A673 (cell line): ENCODE measurements around the gene TMEM156. TPM values are rescaled to one million over a fixed set of nuclear protein-coding genes. Genes with fewer than 3 reads are reported as not detected.

Experiments used
- BruUV-seq: library from RNA; stranded (reverse); fragments of 400-500 nt; replicated peaks from 2 replicates; lab custom pipeline; 2021; lab: Mats Ljungman, UMichigan
- CTCF ChIA-PET: fragments of 300-600 bp; sonication (Branson Sonifier 250); formaldehyde crosslinking; loops from one replicate; lab custom pipeline; 2022; ENCODE audit warnings: antibody characterized with exemption; lab: Charles Lee
- POLR2A ChIA-PET: fragments of 300-600 bp; sonication (Branson Sonifier 250); formaldehyde crosslinking; loops from one replicate; lab custom pipeline; 2022; ENCODE audit warnings: antibody characterized with exemption; ENCODE audit not compliant: low non-redundant PET; lab: Charles Lee
- DNase-seq: peaks from one replicate; pipeline ENCODE4 v3.0.0-alpha.2; 2015; ENCODE audit warnings: low spot score
- H3K27ac ChIP-seq: fragments of 200-600 bp; sonication (generic); 2 replicates; pipeline ENCODE4 v1.5.1; 2016; ENCODE audit warnings: mixed run types, low read depth, mild to moderate bottlenecking, mixed read lengths, antibody characterized with exemption, low read length; ENCODE audit not compliant: poor library complexity, severe bottlenecking
- H3K27me3 ChIP-seq: fragments of 200-600 bp; sonication (generic); replicated peaks from 2 replicates; pipeline ENCODE4 v1.6.1; 2017; ENCODE audit warnings: mixed run types, low read depth, mild to moderate bottlenecking, mixed read lengths, antibody characterized with exemption, low read length; ENCODE audit not compliant: insufficient read depth, poor library complexity
- H3K36me3 ChIP-seq: fragments of 200-600 bp; sonication (generic); 2 replicates; pipeline ENCODE4 v1.6.1; 2016; ENCODE audit warnings: mixed run types, mild to moderate bottlenecking, mixed read lengths, antibody characterized with exemption, low read length; ENCODE audit not compliant: insufficient read depth, poor library complexity, severe bottlenecking
- H3K4me1 ChIP-seq: fragments of 200-600 bp; sonication (generic); 2 replicates; pipeline ENCODE4 v1.6.1; 2017; ENCODE audit warnings: mixed run types, mild to moderate bottlenecking, mixed read lengths, antibody characterized with exemption, low read length; ENCODE audit not compliant: insufficient read depth, poor library complexity, severe bottlenecking
- H3K4me3 ChIP-seq: fragments of 200-600 bp; sonication (generic); 2 replicates; pipeline ENCODE4 v1.5.1; 2016; ENCODE audit warnings: low read depth, mixed run types, mild to moderate bottlenecking, mixed read lengths, low read length; ENCODE audit not compliant: poor library complexity, severe bottlenecking
- H3K9me3 ChIP-seq: fragments of 200-600 bp; sonication (generic); 2 replicates; pipeline ENCODE4 v1.6.1; 2016; ENCODE audit warnings: mixed run types, low read depth, mild to moderate bottlenecking, mixed read lengths, antibody characterized with exemption, low read length; ENCODE audit not compliant: poor library complexity, severe bottlenecking
- EZH2 ChIP-seq: fragments of 200-600 bp; sonication (generic); IDR thresholded peaks from 2 replicates; pipeline ENCODE4 v1.6.1; 2017; ENCODE audit warnings: borderline replicate concordance, low read depth, mild to moderate bottlenecking, mixed read lengths, antibody characterized with exemption, low read length; ENCODE audit not compliant: poor library complexity, severe bottlenecking
- intact Hi-C: fragments of 100-400 bp; cut with micrococcal nuclease; formaldehyde crosslinking; loops from one replicate; pipeline ENCODE4 v1.10.0; 2022; ENCODE audit not compliant: unreplicated experiment
- total RNA-seq: library from RNA; stranded (reverse); gene quantifications from 2 replicates; pipeline ENCODE4 v1.2.3, GENCODE V29; 2021
- TF ChIP-seq, protein P1 (sequence below): fragments of 300-800, 200-600 bp; sonication (generic); conservative IDR thresholded peaks from 2 replicates; pipeline ENCODE4 v1.5.1; 2017; ENCODE audit warnings: low read depth, mild to moderate bottlenecking, antibody characterized with exemption, low read length, moderate library complexity, mixed read lengths

The TMEM156 gene
- total RNA-seq, 1 experiment from 2014 or later: not detected

DNA sequence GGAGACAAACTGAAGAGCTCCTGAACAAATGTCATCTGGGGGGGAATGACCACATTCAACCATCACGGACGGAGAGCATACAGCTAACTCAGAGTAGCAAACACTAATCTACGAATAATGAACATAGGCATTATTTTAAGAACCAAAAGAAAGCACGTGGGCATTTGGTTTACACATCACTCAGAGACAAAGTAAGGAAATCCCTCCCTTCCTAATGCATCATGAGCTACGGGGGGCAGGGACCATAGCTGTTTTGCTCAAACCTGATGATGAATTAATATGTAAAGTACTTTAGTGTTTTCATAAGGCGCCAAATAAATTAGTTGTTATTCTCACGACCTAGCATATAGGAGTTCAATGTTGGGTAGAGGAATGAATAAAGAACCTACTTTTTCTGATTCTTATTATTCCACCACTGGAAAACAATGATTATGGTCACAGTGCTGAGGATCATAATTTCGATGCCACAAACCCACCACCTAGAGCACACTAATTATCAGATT, 11.7 kb upstream of the TMEM156 start:
- H3K4me1 ChIP-seq: peaks cover 13% of the 10 kb centered on the region
- no peaks in the 10 kb centered on the region for H3K27me3 ChIP-seq
- peak overlapping the region; percentile 70 for H3K4me3 ChIP-seq
- peak overlapping the region; percentile 66 for H3K27ac ChIP-seq
- intact Hi-C loops: no loop called here
- no TSS peak for BruUV-seq
- ChIA-PET CTCF (interaction anchor here (1.2 kb wide), 1 partner anchor 91 kb away, joined by 3 read pairs; no protein-coding TSS in a partner anchor), POLR2A (no interaction called here)
- TF ChIP-seq, protein P1, sequence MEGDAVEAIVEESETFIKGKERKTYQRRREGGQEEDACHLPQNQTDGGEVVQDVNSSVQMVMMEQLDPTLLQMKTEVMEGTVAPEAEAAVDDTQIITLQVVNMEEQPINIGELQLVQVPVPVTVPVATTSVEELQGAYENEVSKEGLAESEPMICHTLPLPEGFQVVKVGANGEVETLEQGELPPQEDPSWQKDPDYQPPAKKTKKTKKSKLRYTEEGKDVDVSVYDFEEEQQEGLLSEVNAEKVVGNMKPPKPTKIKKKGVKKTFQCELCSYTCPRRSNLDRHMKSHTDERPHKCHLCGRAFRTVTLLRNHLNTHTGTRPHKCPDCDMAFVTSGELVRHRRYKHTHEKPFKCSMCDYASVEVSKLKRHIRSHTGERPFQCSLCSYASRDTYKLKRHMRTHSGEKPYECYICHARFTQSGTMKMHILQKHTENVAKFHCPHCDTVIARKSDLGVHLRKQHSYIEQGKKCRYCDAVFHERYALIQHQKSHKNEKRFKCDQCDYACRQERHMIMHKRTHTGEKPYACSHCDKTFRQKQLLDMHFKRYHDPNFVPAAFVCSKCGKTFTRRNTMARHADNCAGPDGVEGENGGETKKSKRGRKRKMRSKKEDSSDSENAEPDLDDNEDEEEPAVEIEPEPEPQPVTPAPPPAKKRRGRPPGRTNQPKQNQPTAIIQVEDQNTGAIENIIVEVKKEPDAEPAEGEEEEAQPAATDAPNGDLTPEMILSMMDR: no peak
- no peak for TF ChIP-seq EZH2
- peak; percentile 20 for DNase-seq
- no peaks in the 10 kb centered on the region for H3K9me3 ChIP-seq
- H3K36me3 ChIP-seq: no peaks in the 10 kb centered on the region

DNA sequence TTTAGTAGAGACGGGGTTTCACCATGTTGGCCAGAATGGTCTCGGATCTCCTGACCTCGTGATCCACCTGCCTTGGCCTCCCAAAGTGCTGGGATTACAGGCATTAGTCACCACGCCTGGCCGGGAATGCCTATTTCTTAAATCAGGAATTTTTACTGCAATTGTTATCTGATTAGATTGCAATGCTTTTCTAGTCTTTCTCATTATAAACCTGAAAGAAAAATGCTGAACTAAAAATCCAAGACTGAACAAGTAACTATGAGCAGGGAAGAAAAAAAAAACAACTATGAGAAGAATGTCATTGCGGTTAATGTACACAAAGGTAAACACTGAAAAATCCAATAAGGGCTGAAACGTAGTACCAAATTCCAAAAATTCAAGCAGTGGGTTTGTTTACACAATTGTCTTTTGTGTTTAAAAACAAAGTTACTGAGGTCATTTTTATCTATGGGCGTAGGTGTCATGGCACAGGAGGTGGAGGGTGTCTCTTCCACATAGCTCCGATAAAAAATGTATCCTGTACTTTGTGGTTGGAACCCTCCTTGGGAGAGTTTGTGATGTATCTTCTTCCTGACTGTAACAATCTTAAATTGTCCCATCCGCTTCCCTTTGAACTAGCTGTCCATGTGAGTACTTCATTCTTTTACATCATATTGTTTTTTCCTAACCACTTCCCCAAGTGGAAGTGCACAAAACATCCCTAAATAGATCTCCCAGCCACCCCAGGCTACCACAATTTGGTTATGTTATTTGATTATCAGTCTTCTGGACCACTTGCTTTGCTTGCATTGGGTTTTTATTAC, 11.1 kb upstream of the TMEM156 start:
- Histone ChIP-seq H3K9me3 (no peaks in the 10 kb centered on the region), H3K4me1 (peaks cover 13% of the 10 kb centered on the region), H3K4me3 (no peak overlapping the region), H3K27ac (no peak overlapping the region), H3K27me3 (no peaks in the 10 kb centered on the region), H3K36me3 (no peaks in the 10 kb centered on the region)
- CTCF ChIA-PET: interaction anchor here (1.2 kb wide), 1 partner anchor 92 kb away, joined by 3 read pairs; no protein-coding TSS in a partner anchor
- TF ChIP-seq, protein P1: no peak
- TF ChIP-seq EZH2: no peak
- no peak for DNase-seq
- POLR2A ChIA-PET: no interaction called here
- no TSS peak for BruUV-seq
- intact Hi-C loops: no loop called here

DNA sequence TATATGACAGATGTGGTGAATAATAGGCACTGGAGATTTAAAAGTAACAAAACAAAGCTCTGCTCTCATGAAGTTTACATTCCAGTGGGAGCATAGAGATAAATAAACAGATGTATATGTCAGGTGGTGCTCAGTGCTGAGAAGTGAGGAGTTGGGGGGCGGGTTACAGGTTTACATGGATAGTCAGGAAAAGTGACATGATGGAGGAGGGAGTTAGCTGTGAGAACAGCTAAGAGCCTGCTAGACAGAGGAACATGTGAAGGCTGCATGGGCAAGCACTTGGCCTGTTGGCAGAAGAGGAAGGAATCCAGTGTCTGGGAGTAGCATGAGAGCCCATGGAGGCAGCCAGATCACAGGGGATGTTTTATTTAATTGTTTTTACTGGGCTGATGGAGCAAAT, 10.2 kb upstream of the TMEM156 start:
- DNase-seq: no peak
- ChIA-PET CTCF (no interaction called here), POLR2A (no interaction called here)
- Histone ChIP-seq H3K4me1 (peaks cover 13% of the 10 kb centered on the region), H3K27ac (no peak overlapping the region), H3K4me3 (no peak overlapping the region), H3K9me3 (no peaks in the 10 kb centered on the region), H3K36me3 (no peaks in the 10 kb centered on the region), H3K27me3 (no peaks in the 10 kb centered on the region)
- no TSS peak for BruUV-seq
- TF ChIP-seq, protein P1: no peak
- no peak for TF ChIP-seq EZH2
- intact Hi-C loops: no loop called here
